HG03025 (cell line): Measurements from ENCODE around the gene GPR161.
"Not testable (repeated sequence)": the region's sequence is repeated elsewhere in the genome, so short reads cannot be mapped to it uniquely, and the experiment has no call there.

Experiments
- ATAC-seq: cut with Tn5 transposase; IDR thresholded peaks from one replicate; pipeline ENCODE4 v1.9.1; 2021; ENCODE audit warnings: mild to moderate bottlenecking, moderate library complexity; ENCODE audit not compliant: unreplicated experiment, low FRiP score

Gene GPR161

DNA sequence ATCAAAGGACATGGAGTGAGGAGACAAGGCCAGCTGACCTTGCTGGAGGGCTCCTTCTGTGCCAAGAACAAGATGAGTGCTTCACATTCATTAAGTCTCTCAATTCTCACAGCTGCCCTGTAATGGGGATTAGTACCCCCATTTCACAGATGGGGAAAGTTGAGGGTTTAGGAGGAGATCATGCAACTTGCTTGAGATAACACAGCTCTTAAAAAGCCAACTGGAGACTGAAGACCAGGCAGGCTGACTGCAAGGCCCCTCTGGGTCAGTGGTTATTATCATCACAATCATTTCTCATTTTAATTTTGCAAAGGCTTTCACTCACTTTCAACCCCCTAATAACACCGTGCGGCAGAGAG lies 46.8 kb downstream of the GPR161 start:
- ATAC-seq, result no peak

DNA sequence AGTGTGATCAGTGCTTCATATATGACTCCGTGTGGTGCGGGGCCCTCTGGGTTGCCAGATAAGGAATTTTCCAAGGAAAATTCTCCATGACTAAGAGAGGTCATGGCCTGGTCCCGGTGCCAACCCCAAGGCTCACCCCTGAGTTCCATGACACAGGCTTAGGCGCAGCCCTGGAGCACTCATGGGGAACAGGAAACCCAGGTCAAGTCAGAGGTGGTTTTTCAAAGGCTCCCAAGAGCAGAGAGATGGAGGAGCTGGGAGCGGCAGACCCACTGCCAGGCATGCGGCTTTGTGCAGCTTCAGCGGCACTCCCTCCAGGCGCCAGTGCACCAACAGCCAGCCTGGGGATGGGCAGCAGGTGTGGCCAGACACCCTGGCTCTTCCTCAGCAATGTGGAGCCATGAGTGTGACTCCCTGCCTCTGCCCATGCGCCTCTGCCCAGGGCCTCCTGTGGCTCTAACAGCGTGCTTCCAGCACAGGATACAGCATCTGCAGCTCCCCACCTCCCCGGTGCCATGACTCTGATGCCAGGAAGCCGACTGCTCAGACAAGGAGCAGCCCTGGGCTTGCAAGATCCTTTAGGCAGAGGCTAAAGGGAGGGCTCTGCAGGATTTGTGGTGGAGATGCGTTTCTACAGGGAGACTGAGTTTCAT lies 47.3 kb downstream of the GPR161 start:
- ATAC-seq, result no peak

DNA sequence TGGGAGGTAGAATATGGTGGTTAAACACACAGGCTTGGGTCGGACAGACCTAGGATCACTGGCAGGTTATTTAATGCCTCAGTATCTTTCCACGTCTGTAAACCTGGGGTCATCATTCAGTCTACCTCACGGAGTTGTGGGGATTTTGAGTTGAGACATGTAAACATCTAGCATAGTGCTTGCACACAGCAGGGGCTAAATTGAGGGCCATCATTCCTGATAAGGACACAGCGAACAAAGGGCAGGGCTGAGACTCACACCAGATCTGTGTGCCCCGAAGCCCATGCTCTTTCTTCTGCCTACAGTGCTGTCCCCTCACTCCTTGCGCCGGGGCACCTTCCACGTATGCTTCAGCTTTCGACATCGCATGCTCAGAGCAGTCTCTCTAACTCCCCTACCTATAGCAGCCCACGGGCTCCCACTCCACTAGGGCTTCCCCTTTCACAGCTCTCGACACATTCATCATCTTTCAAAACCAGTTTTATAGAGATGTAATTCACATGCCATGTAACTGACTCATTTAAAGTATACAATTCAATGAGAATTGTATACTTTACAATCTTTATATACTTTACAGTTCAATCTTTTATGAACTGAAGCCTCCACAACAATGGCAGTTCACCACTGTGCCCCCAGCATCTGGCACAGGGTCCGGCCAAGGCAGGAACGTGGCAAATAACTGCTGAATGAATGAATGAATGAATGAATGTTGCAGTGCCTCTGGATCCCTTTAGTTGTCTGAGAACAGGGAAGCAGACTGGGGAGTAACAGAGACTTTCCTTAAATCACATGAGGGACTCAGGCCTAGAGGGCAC lies 48.0 kb downstream of the GPR161 start:
- no peak for ATAC-seq

DNA sequence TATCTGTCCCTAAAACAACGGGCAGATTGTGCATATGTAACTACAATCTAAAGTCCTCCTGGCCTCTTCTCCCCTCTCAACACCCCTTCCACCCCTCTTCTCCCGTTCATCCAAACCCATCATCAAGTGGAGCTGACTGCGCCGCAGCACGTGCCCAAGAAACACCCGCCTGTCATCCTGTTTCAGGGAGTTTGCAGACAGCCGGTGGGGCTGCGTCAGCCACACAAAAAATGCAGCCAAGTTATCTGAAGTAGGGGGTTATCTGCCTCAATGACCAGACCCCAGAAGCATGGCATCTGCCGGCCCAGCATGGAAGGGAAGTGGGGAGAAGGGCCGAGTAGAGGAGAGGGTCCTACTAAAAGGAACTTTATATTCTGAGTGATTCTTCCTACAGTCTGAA lies 49.0 kb downstream of the GPR161 start:
- ATAC-seq, result no peak

DNA sequence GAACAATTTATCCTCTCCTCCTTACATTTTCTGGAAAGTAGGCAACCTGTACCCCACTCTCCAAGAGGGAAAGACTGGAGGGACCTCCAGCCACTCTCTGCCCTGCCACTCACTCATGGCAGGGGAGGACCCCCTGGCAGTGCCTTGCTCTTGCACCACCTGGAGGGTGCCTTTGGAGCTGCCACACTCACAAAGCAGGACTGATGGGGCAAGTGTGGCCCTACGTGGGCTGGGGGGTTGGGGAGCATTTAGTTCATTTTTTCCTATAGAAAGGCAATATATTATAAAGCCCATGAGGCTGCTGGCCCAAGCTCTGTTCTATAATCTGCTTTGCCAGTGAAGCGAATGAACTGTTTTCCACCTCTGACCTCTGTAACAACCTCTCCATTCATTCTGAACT lies 50.3 kb downstream of the GPR161 start:
- no peak for ATAC-seq

DNA sequence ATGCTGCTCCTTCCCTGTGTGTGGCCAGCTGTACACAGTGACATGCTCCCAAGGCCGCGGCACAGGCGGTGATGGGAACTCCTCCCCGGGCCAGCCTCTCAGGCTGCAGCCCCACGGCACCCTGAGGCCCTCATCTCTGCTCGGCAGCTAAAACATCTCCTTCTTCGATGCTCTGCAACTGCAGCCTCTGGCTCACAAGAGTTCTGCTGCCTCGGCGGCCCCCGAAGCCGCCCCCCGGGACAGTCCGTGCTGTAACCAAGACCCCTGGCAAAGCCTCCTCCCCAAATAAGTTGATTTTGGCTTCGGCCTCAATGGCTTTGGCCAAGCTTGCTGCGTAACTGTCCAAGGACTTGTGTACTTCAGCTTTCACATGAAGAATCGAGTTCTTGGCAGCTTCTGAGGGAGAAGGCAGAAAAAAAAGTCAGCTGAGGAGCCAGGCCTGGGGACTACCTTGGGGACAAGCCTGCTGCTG lies 51.3 kb downstream of the GPR161 start:
- ATAC-seq, result no peak

DNA sequence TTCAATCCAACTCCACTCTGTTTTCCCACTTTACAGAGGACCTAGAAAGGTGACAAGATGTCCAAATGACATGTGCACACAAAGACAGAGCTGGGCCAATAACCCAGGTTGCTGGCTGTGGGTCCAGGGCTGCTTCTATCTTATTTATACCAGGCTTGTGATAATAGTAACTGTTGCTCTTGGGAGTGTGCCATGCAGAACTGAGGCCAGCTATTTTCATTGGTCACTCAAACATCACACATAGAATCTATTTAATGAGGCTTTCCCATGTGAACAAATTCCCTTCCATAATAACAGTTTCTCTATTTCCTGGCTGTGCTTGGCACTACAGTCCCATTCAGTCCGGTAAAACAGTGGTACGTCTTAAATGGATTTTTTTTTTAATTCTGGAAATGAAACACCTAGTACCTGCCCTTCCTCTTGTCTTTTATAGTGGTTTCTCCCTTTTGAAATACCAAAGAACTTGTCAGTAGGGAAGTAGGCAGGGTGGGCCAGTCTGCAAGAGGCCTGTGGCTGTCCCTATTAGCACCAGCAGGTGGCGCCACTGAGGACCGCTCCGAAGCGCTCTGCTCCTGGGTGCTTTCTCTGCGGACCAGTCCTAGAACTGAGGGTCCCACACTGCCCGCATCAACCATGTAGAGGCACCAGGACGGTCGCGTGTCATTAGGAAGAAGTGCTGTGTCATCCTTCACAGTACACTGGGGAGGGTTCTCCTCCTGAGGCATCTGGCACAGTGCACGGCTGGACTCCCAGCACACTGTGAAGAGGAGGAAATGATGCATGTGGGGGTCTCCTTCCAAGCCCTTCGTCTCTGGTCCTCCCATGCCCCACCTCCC lies 52.1 kb downstream of the GPR161 start:
- ATAC-seq, result no peak

DNA sequence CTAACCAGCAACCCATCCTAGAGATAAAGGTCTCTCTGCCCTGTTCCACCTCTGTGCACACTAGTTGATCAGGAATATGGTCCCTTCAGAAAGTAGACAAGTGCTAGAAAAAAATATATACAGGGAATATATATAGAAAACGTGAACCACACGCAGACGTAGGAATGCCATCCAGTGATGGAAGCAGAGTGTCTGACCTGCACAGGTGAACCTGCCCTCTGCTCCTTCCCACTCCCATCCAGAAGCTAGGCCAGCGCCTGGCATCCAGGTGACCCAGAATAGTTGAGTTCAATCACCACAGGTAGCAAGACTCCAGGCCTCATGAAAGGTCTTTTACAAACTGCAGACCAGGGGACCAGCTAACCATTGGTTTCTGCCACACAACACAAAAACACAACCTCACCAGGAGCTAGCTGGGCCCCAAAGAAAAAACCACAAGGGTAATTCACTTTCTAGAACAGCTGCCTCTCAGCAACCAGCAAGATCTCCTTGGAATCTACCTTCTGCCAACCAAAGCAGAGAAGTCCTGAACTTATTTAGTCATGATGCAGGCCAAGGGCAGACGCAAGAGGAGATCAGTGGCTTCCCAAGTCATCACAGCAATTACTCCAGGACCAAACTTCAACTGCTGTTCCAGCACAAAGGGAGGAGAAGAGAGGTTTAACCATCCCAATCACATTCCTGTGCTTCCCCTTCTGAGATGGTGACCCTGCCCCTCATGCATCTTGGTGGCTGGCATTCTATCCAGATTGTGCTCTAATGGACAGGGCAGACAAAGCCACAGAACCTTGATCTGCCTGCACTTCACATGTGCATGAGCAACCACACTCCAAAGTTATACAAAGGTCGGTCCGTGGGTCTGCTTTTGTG lies 53.0 kb downstream of the GPR161 start:
- ATAC-seq, result no peak

DNA sequence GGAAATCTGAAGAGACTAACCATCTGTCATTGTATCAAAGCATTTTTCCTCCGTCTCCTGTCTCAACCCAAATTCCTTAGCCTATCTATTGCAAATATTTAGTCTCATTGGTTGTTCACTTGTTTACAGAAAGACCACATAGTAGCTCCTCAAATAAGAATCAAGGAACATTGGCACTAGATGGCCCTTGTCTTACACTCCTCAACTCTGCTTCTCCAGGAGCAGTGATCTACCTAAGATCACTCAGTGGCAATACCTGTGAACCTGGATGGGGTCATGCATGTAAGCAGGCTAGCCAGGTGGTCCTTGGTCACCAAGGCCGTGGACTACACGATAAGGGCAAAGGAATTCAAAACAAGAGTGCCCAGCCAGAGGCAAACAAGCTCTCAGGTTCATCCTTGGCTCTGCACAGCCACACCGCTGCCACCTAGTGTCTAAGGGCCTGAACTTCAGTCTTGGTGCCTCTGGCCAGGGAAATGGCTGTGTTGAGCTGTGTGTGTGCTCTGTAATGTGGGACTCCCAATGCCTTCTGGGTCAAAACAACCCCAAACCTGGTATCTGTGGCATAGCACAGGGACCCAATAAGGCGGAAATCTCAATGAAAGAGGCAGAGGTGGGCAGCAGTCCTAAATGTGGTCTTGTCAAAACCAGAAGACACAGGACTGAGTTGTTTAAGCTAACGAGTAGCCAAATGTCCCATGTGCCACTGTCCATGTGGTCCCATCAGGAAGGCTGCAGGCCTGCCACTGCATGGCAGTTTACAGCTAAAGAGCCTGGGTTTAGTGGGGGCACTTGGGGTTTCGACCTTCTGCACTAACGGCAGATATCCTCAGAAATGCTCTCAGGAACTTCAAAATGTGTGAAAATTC lies 54.5 kb downstream of the GPR161 start:
- ATAC-seq, result peak; percentile 78

DNA sequence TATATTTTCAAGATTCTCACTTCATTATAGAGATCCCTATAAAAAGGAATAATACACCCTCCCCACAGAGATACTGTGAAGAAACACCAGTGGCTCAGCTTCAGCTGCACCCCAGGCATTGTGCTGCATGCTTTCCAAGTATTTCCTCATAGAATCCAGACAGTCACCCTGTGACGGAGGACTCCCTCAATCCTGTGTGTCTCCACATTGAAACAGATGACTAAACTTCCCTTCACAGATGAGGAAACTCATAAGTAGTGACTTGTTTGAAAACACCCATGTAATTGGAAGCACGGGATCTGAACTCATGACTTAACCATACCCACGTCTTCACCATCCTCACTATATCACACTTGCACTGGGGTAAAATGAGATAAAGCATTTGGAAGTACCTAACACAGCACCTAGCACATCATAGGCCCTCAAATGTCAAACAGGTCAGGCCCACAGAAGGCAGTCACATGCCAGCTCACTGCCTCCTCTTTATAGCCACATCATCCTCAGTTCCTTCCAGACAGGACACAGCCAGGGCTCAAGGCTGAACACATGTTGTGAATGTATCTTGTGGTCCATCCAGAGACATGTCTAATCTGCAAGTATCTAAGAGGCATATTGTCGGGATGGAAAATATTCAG lies 55.2 kb downstream of the GPR161 start:
- ATAC-seq, result no peak

DNA sequence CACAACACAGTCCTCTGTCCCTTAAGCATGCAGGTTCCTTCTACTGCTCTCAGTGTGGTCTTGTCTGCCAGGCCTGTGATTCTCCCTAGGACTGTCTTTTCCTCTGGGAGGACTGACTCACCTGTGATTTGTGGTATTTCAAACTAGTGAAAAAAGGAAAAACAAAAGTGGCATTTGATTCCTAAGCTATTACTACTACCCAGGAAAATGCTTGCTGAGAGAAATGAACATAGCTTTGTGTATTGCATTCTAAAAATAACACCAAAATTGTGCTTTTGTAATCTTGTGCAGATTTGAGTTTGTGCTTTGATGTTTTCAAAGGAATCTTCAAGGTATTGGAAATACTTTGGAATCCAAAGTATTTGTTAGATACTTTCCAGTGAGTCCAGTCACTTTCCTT lies 57.0 kb downstream of the GPR161 start:
- ATAC-seq, result no peak

DNA sequence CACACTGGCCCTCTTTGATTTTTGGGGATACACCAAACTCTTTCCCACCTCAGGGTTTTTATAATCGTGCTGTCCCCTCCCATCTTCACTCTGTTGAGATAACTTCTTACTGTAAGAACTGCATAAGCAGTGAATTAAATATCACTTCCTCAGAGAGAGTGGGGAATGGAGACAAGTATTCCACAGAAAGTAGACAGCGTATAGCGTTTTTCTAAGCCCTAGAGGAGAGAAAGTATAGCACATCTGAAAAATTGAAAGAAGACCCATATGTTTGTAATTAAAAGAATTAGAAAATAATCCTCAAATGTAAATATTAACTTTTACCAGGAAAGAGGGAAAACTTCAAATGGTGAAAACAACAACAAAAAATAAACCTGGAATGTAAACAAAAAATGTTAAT lies 67.3 kb downstream of the GPR161 start:
- ATAC-seq, result no peak

DNA sequence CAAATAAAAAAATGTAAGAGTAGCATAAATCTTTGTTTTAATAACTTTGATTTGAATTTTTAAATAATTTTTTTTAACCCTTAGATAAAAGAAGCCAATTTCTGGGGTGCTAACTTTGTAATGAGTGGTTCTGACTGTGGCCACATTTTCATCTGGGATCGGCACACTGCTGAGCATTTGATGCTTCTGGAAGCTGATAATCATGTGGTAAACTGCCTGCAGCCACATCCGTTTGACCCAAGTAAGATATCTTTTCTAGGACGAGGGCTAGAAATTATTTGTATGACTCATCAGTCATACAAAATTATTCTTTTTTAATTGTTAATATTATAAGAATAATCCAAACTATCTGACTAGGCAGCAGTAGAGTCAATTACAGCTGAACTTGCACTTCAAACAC lies 71.2 kb downstream of the GPR161 start:
- no peak for ATAC-seq

DNA sequence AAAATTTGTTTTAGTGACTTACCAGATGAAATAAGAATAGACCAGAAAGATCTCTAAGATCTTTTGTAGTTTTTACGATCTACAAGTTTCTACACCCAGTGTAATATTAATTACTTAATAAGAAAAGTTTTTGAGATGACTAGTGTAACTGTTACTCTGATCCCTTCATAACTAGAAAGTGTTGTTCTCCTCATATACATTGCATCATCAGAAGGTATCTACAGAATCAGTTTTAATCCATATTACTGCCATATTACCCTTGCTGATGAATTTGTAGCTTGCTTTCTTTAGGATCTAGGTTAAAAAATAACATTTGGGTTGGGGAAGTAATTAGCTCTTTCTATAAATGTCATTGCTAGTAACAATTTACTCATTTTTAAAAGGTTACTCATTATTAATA lies 72.5 kb downstream of the GPR161 start:
- ATAC-seq, result no peak

DNA sequence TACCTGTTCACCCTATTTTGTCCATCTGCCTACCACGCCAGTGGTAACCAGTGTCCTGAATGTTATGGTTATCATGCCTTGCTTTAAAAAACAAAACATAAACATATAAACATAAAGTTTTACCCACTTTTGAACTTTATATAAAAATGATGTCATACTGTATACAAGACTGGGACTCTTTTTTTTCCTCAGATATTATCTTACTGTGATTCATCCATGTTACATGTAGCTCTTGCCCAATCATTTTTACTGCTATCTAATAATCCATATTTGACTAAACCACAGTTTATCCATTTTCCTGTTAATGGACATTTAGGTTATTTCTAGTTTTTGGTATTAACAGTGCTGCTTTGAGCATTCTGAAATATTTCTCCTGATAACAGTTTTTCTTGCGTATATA lies 78.8 kb downstream of the GPR161 start:
- ATAC-seq, result no peak

DNA sequence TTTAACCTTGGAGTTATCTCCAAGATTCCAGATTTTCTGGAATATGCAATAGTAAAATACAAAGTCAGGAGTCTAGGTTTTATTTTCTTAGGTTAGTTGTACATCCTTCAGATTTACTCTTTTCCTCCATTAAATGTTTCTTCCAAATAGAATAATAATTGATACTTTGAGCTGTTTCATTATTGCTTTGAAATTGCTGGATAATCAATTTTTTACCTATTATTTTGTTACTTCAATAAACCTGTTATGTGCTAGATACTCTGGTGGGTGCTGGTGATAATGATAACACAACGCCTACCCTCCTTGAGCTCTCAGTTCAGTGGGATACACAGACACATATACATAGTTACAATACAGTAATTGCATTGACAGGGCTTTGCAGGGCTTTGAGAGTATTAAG lies 79.4 kb downstream of the GPR161 start:
- ATAC-seq, result no peak

DNA sequence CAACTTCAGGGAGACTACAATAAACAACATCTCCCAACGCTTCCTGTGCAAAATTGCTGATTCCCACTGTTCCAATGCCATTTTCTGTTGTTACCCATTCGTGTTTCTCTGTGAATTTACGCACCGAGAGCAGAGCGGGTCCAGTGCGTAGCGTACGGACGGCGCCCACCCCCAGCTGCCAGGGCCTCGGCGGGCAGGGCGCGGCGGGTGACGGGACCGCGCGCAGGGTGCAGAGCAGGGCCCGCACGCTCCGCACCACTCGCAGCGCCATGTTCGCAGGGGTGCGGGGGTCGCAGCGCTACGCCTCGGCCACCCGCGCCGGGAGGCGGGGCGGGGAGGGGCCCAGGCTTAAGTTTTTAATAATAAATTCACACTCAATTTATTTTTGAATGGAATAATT lies 80.6 kb downstream of the GPR161 start:
- not testable (repeated sequence) for ATAC-seq

DNA sequence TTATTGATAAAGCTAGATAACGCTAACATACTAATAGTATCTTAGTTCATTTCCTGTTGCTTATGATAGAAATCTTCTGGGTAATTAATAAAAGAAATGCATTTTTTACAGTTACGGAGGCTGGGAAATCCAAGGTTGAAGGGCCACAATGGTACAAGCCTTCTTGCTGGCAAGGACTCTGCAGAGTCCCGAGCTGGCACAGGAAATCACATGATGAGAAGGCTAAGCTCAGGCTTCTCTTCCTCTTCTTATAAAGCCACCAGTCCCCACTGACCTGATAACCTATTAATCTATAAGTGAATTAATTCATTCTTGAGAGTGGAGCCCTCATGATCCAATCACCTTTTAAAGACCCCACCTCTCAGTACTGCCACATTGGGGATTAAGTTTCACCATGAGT lies 82.6 kb downstream of the GPR161 start:
- no peak for ATAC-seq

DNA sequence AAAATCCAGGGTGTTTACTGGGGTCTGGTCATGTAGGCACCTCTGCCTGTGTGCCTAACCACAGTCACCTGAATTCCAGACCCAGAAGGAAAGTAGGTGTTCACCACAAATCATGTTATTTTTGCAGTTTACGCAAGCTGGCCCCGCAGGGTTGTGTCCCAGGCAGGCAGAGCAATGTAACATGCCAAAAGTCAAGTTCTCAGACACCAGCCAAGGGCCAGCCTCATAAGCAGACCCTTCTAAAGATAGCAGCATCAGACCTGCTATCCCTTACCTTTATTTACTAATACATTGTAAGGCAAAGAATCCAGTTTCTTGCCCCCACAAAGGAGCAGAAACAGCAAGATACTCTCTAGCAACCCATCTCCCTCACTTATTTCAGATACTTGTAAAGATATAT lies 83.0 kb downstream of the GPR161 start:
- ATAC-seq, result no peak
